ENCODE measurements around the gene HTRA3. TPM values are rescaled to one million over a fixed set of nuclear protein-coding genes. Genes with fewer than 3 reads are reported as not detected.
A peak's percentile ranks its signal among the peaks of the same experiment; 100 is the strongest.

HTRA3 gene
- total RNA-seq, 1 donor from 2014 or later: 35.2 TPM

- no peak for TF ChIP-seq EZH2 (IDR thresholded peaks at IDR 0.05; ENCODE audit: insufficient read depth, low read length)
- Mint-ChIP-seq H3K27ac (ENCODE audit: unreplicated experiment) (peak overlapping the region; percentile 55), H3K27me3 (ENCODE audit: low read depth, unreplicated experiment) (peaks cover 6% of the 10 kb centered on the region), H3K9me3 (ENCODE audit: unreplicated experiment) (no peaks in the 10 kb centered on the region), H3K4me3 (ENCODE audit: unreplicated experiment) (no peak overlapping the region), H3K36me3 (ENCODE audit: low read depth, unreplicated experiment) (peaks cover 2% of the 10 kb centered on the region), H3K4me1 (ENCODE audit: low read depth, unreplicated experiment) (peaks cover 24% of the 10 kb centered on the region)
- Histone ChIP-seq H2AFZ (ENCODE audit: low read depth, low read length) (no peak overlapping the region), H3K27me3 (ENCODE audit: insufficient read depth, low read length) (peaks cover 5% of the 10 kb centered on the region), H3K9me3 (ENCODE audit: insufficient read depth, low read depth, low read length) (peaks cover 4% of the 10 kb centered on the region), H3K4me1 (ENCODE audit: insufficient read depth, low read length) (peaks cover 15% of the 10 kb centered on the region), H3K4me2 (ENCODE audit: low read length) (peak overlapping the region; percentile 79), H3K4me3 (ENCODE audit: insufficient read depth, low read depth, low read length) (no peak overlapping the region), H3K79me2 (ENCODE audit: insufficient read depth, low read length) (no peaks in the 10 kb centered on the region), H4K20me1 (ENCODE audit: insufficient read depth, low read length) (no peaks in the 10 kb centered on the region), H3K36me3 (ENCODE audit: insufficient read depth, low read length) (no peaks in the 10 kb centered on the region), H3K9ac (ENCODE audit: low read length) (no peak overlapping the region), H3K27ac (ENCODE audit: low read depth, low read length) (no peak overlapping the region)
- FAIRE-seq: no peak
- no peak for DNase-seq (ENCODE audit: low read depth)
Measured at GRCh38 chr4:8316251-8316771, 46.8 kb downstream of the HTRA3 start.

DNA sequence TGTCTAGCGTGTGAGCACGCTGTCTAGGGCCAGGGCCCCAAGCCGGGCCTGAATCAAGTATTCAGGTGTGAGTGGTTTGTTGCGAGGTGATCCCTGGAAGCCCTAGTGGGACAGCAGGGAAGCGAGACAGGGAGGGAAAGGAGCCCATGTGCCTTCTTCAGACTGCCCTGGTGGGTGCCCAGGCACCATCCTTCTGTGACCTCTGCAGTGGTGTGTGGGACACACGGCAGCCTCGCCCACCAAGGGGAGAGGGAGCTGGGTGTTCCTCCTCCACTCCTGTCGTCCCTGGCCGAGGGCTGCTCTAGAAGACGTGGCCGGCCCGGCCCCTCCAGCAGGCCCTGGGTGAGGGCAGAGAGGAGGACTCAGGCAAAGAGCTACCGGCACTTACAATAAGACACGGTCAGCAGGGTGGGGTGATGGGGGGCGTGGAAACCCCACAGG is 47.4 kb downstream of the HTRA3 start:
- Mint-ChIP-seq H3K36me3 (ENCODE audit: low read depth, unreplicated experiment) (peaks cover 2% of the 10 kb centered on the region), H3K4me3 (ENCODE audit: unreplicated experiment) (no peak overlapping the region), H3K27ac (ENCODE audit: unreplicated experiment) (peak overlapping the region; percentile 55), H3K4me1 (ENCODE audit: low read depth, unreplicated experiment) (peaks cover 24% of the 10 kb centered on the region), H3K27me3 (ENCODE audit: low read depth, unreplicated experiment) (peaks cover 3% of the 10 kb centered on the region), H3K9me3 (ENCODE audit: unreplicated experiment) (no peaks in the 10 kb centered on the region)
- no peak overlapping the region for H2AFZ ChIP-seq (ENCODE audit: low read depth, low read length)
- H3K27me3 ChIP-seq (ENCODE audit: insufficient read depth, low read length): peaks cover 2% of the 10 kb centered on the region
- no peak for DNase-seq (ENCODE audit: low read depth)
- no peaks in the 10 kb centered on the region for H4K20me1 ChIP-seq (ENCODE audit: insufficient read depth, low read length)
- no peak overlapping the region for H3K27ac ChIP-seq (ENCODE audit: low read depth, low read length)
- FAIRE-seq: no peak
- H3K4me2 ChIP-seq (ENCODE audit: low read length): no peak overlapping the region
- H3K79me2 ChIP-seq (ENCODE audit: insufficient read depth, low read length): no peaks in the 10 kb centered on the region
- no peak overlapping the region for H3K4me3 ChIP-seq (ENCODE audit: insufficient read depth, low read depth, low read length)
- H3K4me1 ChIP-seq (ENCODE audit: insufficient read depth, low read length): peaks cover 15% of the 10 kb centered on the region
- H3K9me3 ChIP-seq (ENCODE audit: insufficient read depth, low read depth, low read length): peaks cover 4% of the 10 kb centered on the region
- no peak for TF ChIP-seq CTCF (IDR thresholded peaks at IDR 0.05; ENCODE audit: insufficient read depth, low read depth, low read length)
- TF ChIP-seq EZH2 (IDR thresholded peaks at IDR 0.05; ENCODE audit: insufficient read depth, low read length): no peak
- H3K36me3 ChIP-seq (ENCODE audit: insufficient read depth, low read length): no peaks in the 10 kb centered on the region
- H3K9ac ChIP-seq (ENCODE audit: low read length): no peak overlapping the region

DNA sequence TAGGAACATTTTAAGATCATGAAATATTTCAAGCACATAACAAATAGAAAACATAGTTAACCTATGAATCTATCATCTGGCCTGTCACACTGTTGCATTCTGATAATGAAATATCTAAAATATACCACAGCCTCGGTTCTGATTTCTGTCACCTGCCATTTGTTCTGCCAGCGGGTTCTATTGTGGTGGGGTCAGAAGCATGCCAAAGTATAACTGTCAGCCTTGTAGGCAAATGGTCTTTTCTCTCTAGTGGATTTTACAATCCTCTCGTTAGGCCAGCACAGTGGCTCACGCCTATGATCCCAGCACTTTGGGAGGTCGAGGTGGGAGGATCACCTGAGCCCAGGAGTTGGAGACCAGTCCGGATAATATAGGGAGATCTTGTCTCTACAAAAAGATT is 47.9 kb downstream of the HTRA3 start:
- Histone ChIP-seq H3K4me2 (ENCODE audit: low read length) (no peak overlapping the region), H3K4me3 (ENCODE audit: insufficient read depth, low read depth, low read length) (no peak overlapping the region), H2AFZ (ENCODE audit: low read depth, low read length) (no peak overlapping the region), H3K4me1 (ENCODE audit: insufficient read depth, low read length) (peaks cover 15% of the 10 kb centered on the region), H3K36me3 (ENCODE audit: insufficient read depth, low read length) (no peaks in the 10 kb centered on the region), H4K20me1 (ENCODE audit: insufficient read depth, low read length) (no peaks in the 10 kb centered on the region), H3K9ac (ENCODE audit: low read length) (no peak overlapping the region), H3K9me3 (ENCODE audit: insufficient read depth, low read depth, low read length) (peaks cover under 1% of the 10 kb centered on the region), H3K79me2 (ENCODE audit: insufficient read depth, low read length) (no peaks in the 10 kb centered on the region), H3K27me3 (ENCODE audit: insufficient read depth, low read length) (peaks cover 2% of the 10 kb centered on the region), H3K27ac (ENCODE audit: low read depth, low read length) (no peak overlapping the region)
- TF ChIP-seq EZH2 (IDR thresholded peaks at IDR 0.05; ENCODE audit: insufficient read depth, low read length) (no peak), CTCF (IDR thresholded peaks at IDR 0.05; ENCODE audit: insufficient read depth, low read depth, low read length) (no peak)
- H3K27ac Mint-ChIP-seq (ENCODE audit: unreplicated experiment): peak overlapping the region; percentile 28
- DNase-seq (ENCODE audit: low read depth): no peak
- peaks cover 2% of the 10 kb centered on the region for H3K36me3 Mint-ChIP-seq (ENCODE audit: low read depth, unreplicated experiment)
- H3K4me1 Mint-ChIP-seq (ENCODE audit: low read depth, unreplicated experiment): peaks cover 24% of the 10 kb centered on the region
- H3K9me3 Mint-ChIP-seq (ENCODE audit: unreplicated experiment): no peaks in the 10 kb centered on the region
- FAIRE-seq: no peak
- peaks cover 3% of the 10 kb centered on the region for H3K27me3 Mint-ChIP-seq (ENCODE audit: low read depth, unreplicated experiment)
- no peak overlapping the region for H3K4me3 Mint-ChIP-seq (ENCODE audit: unreplicated experiment)

Measured in astrocyte (in vitro differentiated cells and primary cell).